ENCODE measurements around the gene ADAP1. TPM values are rescaled to one million over a fixed set of nuclear protein-coding genes. Genes with fewer than 3 reads are reported as not detected.

Gene ADAP1
- total RNA-seq, 1 experiment from 2014 or later = 3.1 TPM

DNA sequence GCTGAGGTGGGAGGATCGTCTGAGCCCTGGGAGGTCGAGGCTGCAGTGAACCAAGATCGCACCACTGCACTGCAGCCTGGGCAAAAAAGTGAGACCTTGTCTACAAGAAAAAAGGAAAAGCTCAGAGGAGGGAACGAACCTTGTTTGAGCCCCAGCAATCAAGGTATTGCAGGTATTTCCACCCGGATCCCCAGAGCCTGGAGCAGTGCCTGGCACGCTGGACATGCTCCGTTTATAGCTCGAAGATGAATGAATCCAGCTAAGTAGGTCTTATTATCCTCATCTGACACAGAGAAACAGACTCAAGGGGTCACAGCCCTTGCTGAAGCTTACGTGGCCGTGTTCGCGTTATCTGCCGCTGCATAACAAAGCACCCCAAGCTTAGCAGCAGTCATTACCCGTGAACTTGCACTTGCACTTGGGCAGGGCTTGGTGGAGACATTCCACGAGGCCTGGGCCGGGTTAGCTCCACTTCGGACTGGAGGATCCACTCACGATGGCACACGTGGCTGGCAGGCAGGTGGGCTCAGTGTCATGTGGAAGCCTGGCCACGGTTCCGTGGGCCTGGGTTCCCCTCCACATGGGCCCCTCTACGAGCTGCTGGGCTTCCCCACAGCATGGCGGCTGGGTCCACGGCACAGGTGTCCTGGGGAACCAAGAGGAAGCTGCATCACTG is 24.1 kb upstream of the ADAP1 start:
- DNase-seq (ENCODE audit: low read depth, low spot score) (no peak), ATAC-seq (no peak)
- peaks cover 16% of the 10 kb centered on the region for H3K4me1 ChIP-seq (ENCODE audit: control insufficient read depth, insufficient read depth, low read length)
- H3K36me3 ChIP-seq (ENCODE audit: control insufficient read depth, insufficient read depth, low read length) = no peaks in the 10 kb centered on the region
- TF ChIP-seq TCF7L2 (IDR thresholded peaks at IDR 0.05; ENCODE audit: low read depth, low read length) (no peak), POLR2AphosphoS5 (IDR thresholded peaks at IDR 0.05; ENCODE audit: low read depth, low read length) (no peak), SIN3A (IDR thresholded peaks at IDR 0.05; ENCODE audit: borderline replicate concordance, insufficient read depth, low read depth, low read length) (no peak)
- TF ChIP-seq, protein P1, sequence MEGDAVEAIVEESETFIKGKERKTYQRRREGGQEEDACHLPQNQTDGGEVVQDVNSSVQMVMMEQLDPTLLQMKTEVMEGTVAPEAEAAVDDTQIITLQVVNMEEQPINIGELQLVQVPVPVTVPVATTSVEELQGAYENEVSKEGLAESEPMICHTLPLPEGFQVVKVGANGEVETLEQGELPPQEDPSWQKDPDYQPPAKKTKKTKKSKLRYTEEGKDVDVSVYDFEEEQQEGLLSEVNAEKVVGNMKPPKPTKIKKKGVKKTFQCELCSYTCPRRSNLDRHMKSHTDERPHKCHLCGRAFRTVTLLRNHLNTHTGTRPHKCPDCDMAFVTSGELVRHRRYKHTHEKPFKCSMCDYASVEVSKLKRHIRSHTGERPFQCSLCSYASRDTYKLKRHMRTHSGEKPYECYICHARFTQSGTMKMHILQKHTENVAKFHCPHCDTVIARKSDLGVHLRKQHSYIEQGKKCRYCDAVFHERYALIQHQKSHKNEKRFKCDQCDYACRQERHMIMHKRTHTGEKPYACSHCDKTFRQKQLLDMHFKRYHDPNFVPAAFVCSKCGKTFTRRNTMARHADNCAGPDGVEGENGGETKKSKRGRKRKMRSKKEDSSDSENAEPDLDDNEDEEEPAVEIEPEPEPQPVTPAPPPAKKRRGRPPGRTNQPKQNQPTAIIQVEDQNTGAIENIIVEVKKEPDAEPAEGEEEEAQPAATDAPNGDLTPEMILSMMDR (IDR thresholded peaks at IDR 0.05) = no peak
- TF ChIP-seq, protein P2, sequence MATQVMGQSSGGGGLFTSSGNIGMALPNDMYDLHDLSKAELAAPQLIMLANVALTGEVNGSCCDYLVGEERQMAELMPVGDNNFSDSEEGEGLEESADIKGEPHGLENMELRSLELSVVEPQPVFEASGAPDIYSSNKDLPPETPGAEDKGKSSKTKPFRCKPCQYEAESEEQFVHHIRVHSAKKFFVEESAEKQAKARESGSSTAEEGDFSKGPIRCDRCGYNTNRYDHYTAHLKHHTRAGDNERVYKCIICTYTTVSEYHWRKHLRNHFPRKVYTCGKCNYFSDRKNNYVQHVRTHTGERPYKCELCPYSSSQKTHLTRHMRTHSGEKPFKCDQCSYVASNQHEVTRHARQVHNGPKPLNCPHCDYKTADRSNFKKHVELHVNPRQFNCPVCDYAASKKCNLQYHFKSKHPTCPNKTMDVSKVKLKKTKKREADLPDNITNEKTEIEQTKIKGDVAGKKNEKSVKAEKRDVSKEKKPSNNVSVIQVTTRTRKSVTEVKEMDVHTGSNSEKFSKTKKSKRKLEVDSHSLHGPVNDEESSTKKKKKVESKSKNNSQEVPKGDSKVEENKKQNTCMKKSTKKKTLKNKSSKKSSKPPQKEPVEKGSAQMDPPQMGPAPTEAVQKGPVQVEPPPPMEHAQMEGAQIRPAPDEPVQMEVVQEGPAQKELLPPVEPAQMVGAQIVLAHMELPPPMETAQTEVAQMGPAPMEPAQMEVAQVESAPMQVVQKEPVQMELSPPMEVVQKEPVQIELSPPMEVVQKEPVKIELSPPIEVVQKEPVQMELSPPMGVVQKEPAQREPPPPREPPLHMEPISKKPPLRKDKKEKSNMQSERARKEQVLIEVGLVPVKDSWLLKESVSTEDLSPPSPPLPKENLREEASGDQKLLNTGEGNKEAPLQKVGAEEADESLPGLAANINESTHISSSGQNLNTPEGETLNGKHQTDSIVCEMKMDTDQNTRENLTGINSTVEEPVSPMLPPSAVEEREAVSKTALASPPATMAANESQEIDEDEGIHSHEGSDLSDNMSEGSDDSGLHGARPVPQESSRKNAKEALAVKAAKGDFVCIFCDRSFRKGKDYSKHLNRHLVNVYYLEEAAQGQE (IDR thresholded peaks at IDR 0.05; ENCODE audit: insufficient read depth in 1 of 2, low read depth in 2 of 2, low read length in 1 of 2) = no peak
- POLR2A ChIA-PET = no interaction called here
- no TSS peak for BruUV-seq (replicated peaks)
- intact Hi-C loops (cut with micrococcal nuclease; ENCODE audit: unreplicated experiment) = no loop called here
- no peak overlapping the region for H3K27ac ChIP-seq (ENCODE audit: low read length)
- no peaks in the 10 kb centered on the region for H3K9me3 ChIP-seq (ENCODE audit: control insufficient read depth, insufficient read depth, low read depth, low read length)
- no peak overlapping the region for H3K4me3 ChIP-seq (ENCODE audit: low read depth in 2 of 2, low read length in 2 of 2)
- in situ Hi-C loops (cut with HindIII; ENCODE audit: low pct_unique_long_range_greater_than_20kb, low sequenced_read_pairs) = no loop called here
- H3K27me3 ChIP-seq (ENCODE audit: control insufficient read depth, insufficient read depth, low read length) = no peaks in the 10 kb centered on the region
- CTCF ChIA-PET = no interaction called here

DNA sequence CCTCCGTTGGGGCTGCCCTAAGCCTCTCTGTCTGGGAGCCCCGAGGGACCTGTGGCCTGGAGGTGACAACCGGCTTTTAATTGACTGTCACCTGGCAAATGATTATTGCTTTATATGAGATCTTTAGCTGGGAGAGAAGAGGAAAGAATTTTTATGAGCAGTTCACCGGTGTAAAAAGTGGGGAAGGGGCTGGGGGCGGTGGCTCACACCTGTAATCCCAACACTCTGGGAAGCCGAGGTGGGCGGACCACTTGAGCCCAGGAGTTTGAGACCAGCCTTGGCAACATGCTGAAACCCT is 23.5 kb upstream of the ADAP1 start:
- BruUV-seq (replicated peaks) = no TSS peak
- peaks cover 2% of the 10 kb centered on the region for H3K36me3 ChIP-seq (ENCODE audit: control insufficient read depth, insufficient read depth, low read length)
- no peak overlapping the region for H3K4me3 ChIP-seq (ENCODE audit: low read depth in 2 of 2, low read length in 2 of 2)
- TF ChIP-seq TCF7L2 (IDR thresholded peaks at IDR 0.05; ENCODE audit: low read depth, low read length) (no peak), POLR2AphosphoS5 (IDR thresholded peaks at IDR 0.05; ENCODE audit: low read depth, low read length) (no peak), SIN3A (IDR thresholded peaks at IDR 0.05; ENCODE audit: borderline replicate concordance, insufficient read depth, low read depth, low read length) (no peak)
- TF ChIP-seq, protein P2 (IDR thresholded peaks at IDR 0.05; ENCODE audit: insufficient read depth in 1 of 2, low read depth in 2 of 2, low read length in 1 of 2) = no peak
- TF ChIP-seq, protein P1 (IDR thresholded peaks at IDR 0.05) = no peak
- ChIA-PET POLR2A (no interaction called here), CTCF (no interaction called here)
- ATAC-seq = no peak
- H3K27ac ChIP-seq (ENCODE audit: low read length) = peak overlapping the region; percentile 14; the same call in 1 of the 2 replicates
- in situ Hi-C loops (cut with HindIII; ENCODE audit: low pct_unique_long_range_greater_than_20kb, low sequenced_read_pairs) (no loop called here), intact Hi-C loops (cut with micrococcal nuclease; ENCODE audit: unreplicated experiment) (no loop called here)
- no peaks in the 10 kb centered on the region for H3K27me3 ChIP-seq (ENCODE audit: control insufficient read depth, insufficient read depth, low read length)
- H3K9me3 ChIP-seq (ENCODE audit: control insufficient read depth, insufficient read depth, low read depth, low read length) = no peaks in the 10 kb centered on the region
- DNase-seq (ENCODE audit: low read depth, low spot score) = no peak
- peaks cover 16% of the 10 kb centered on the region for H3K4me1 ChIP-seq (ENCODE audit: control insufficient read depth, insufficient read depth, low read length)
